Activated CD4-positive, alpha-beta T cell treated with anti-CD3 and anti-CD28 coated beads for 36 hours (primary cell): ENCODE measurements around the gene OR1J2. TPM values are rescaled to one million over a fixed set of nuclear protein-coding genes. Genes with fewer than 3 reads are reported as not detected.
"Not testable (repeated sequence)": the region's sequence is repeated elsewhere in the genome, so short reads cannot be mapped to it uniquely, and the experiment has no call there.

Experiments
- ATAC-seq: fragments of 200-7000 bp; cut with Tn5 transposase; one replicate; pipeline ENCODE4 v1.10.0; 2021; ENCODE audit warnings: mild to moderate bottlenecking, moderate library complexity
- CTCF ChIA-PET: fragments of 350-600 bp; sonication (Branson Sonifier 250); formaldehyde crosslinking; loops from one replicate; lab custom pipeline; 2021; ENCODE audit warnings: antibody characterized with exemption; lab: Charles Lee
- POLR2A ChIA-PET: fragments of 350-600 bp; sonication (Branson Sonifier 250); formaldehyde crosslinking; loops from one replicate; lab custom pipeline; 2021; ENCODE audit warnings: antibody characterized with exemption, inconsistent platforms; lab: Charles Lee
- DNase-seq: peaks from one replicate; pipeline ENCODE4 v3.0.0-alpha.2; 2020
- H3K27ac Mint-ChIP-seq: one replicate; pipeline ENCODE4 v1.8.0; 2021; ENCODE audit warnings: mixed read lengths
- H3K27me3 Mint-ChIP-seq: one replicate; pipeline ENCODE4 v1.8.0; 2021; ENCODE audit warnings: mixed read lengths
- H3K36me3 Mint-ChIP-seq: one replicate; pipeline ENCODE4 v1.8.0; 2021; ENCODE audit warnings: low read depth, mixed read lengths
- H3K4me1 Mint-ChIP-seq: one replicate; pipeline ENCODE4 v1.8.0; 2021; ENCODE audit warnings: mixed read lengths
- H3K4me3 Mint-ChIP-seq: one replicate; pipeline ENCODE4 v1.8.0; 2021; ENCODE audit warnings: mild to moderate bottlenecking, moderate library complexity, mixed read lengths
- H3K9me3 Mint-ChIP-seq: one replicate; pipeline ENCODE4 v1.8.0; 2021; ENCODE audit warnings: low read depth, mixed read lengths
- intact Hi-C, 2 experiments: fragments of 100-400 bp; cut with DNase I in 1 of 2; cut with micrococcal nuclease in 1 of 2; formaldehyde crosslinking; loops; one replicate each; pipeline versions ENCODE4 v1.14.2 to v1.15.1; 2022 to 2024; cut with DNase I, micrococcal nuclease
- total RNA-seq, 2 experiments: library from RNA; stranded (reverse); gene quantifications; one replicate each; pipeline ENCODE4 v1.2.3, GENCODE V29; 2021

Gene OR1J2
- total RNA-seq, 2 experiments from 2014 or later = not detected

- Mint-ChIP-seq H3K9me3 (peaks cover 5% of the 10 kb centered on the region), H3K36me3 (no peaks in the 10 kb centered on the region), H3K4me3 (no peak overlapping the region), H3K4me1 (no peaks in the 10 kb centered on the region), H3K27ac (no peak overlapping the region), H3K27me3 (peaks cover 47% of the 10 kb centered on the region)
- intact Hi-C loops = loop anchor here in 1 of 2 experiments (1.0 kb wide), 1 partner anchor 311 kb away; no protein-coding TSS in a partner anchor
- POLR2A ChIA-PET = no interaction called here
- CTCF ChIA-PET = interaction anchor here (0.6 to 2.6 kb wide), 21 partner anchors 10 to 1200 kb away, joined by 3 to 13 read pairs (median 4); no protein-coding TSS in a partner anchor
- DNase-seq = peak; percentile 34
- ATAC-seq = peak; percentile 61
Observed at GRCh38 chr9:122498883-122499288, 11.7 kb upstream of the OR1J2 start.

- Mint-ChIP-seq H3K4me3 (no peak overlapping the region), H3K27me3 (peaks cover 19% of the 10 kb centered on the region), H3K36me3 (no peaks in the 10 kb centered on the region), H3K4me1 (no peaks in the 10 kb centered on the region), H3K27ac (no peak overlapping the region), H3K9me3 (no peaks in the 10 kb centered on the region)
- no peak for ATAC-seq
- intact Hi-C loops = no loop called here
- CTCF ChIA-PET = no interaction called here
- no peak for DNase-seq
- POLR2A ChIA-PET = no interaction called here
Observed at GRCh38 chr9:122506964-122507363, 3.6 kb upstream of the OR1J2 start.

- DNase-seq (no peak), ATAC-seq (no peak)
- Mint-ChIP-seq H3K9me3 (no peaks in the 10 kb centered on the region), H3K27me3 (peaks cover 12% of the 10 kb centered on the region), H3K27ac (no peak overlapping the region), H3K4me3 (no peak overlapping the region), H3K36me3 (no peaks in the 10 kb centered on the region), H3K4me1 (no peaks in the 10 kb centered on the region)
- CTCF ChIA-PET = interaction anchor here (0.5 kb wide), 1 partner anchor 9 kb away, joined by 3 read pairs; no protein-coding TSS in a partner anchor
- intact Hi-C loops = no loop called here
- POLR2A ChIA-PET = no interaction called here
Observed at GRCh38 chr9:122518226-122518625, 7.6 kb downstream of the OR1J2 start.

GRCh38 chr9:122518841-122519240, 8.2 kb downstream of the OR1J2 start, which contains the start of gene OR1J4:
Gene OR1J4, plus strand, starts transcription at chr9:122519141. Its CDS starts 0 bp downstream, at chr9:122519141.
- CTCF ChIA-PET = no interaction called here
- no peak for ATAC-seq
- Mint-ChIP-seq H3K27me3 (peaks cover 14% of the 10 kb centered on the region), H3K9me3 (no peaks in the 10 kb centered on the region), H3K27ac (no peak within 1 kb of the TSS), H3K36me3 (no peaks in the 10 kb centered on the region), H3K4me3 (no peak within 1 kb of the TSS), H3K4me1 (no peaks in the 10 kb centered on the region)
- POLR2A ChIA-PET = no interaction called here
- no peak for DNase-seq
- intact Hi-C loops = no loop called here

- intact Hi-C loops = no loop called here
- POLR2A ChIA-PET = no interaction called here
- no peak overlapping the region for H3K4me3 Mint-ChIP-seq
- no peaks in the 10 kb centered on the region for H3K36me3 Mint-ChIP-seq
- H3K27me3 Mint-ChIP-seq = peaks cover 14% of the 10 kb centered on the region
- no peak overlapping the region for H3K27ac Mint-ChIP-seq
- DNase-seq (no peak), ATAC-seq (no peak)
- CTCF ChIA-PET = no interaction called here
- no peaks in the 10 kb centered on the region for H3K9me3 Mint-ChIP-seq
- no peaks in the 10 kb centered on the region for H3K4me1 Mint-ChIP-seq
Observed at GRCh38 chr9:122519376-122519775, 8.8 kb downstream of the OR1J2 start.

GRCh38 chr9:122526602-122527001, 16.0 kb downstream of the OR1J2 start:
- ATAC-seq (peak; percentile 86), DNase-seq (peak; percentile 41)
- no peak overlapping the region for H3K27ac Mint-ChIP-seq
- H3K4me3 Mint-ChIP-seq = no peak overlapping the region
- no peaks in the 10 kb centered on the region for H3K36me3 Mint-ChIP-seq
- ChIA-PET CTCF (no interaction called here), POLR2A (no interaction called here)
- no peaks in the 10 kb centered on the region for H3K9me3 Mint-ChIP-seq
- peaks cover 18% of the 10 kb centered on the region for H3K27me3 Mint-ChIP-seq
- intact Hi-C loops = no loop called here
- peaks cover 5% of the 10 kb centered on the region for H3K4me1 Mint-ChIP-seq

GRCh38 chr9:122527193-122527592, 16.6 kb downstream of the OR1J2 start, which contains the start of gene OR1N1:
Gene OR1N1, minus strand, starts transcription at chr9:122527293. Its CDS starts 0 bp downstream, at chr9:122527293.
- Mint-ChIP-seq H3K4me3 (no peak within 1 kb of the TSS), H3K27me3 (peaks cover 18% of the 10 kb centered on the region), H3K4me1 (peaks cover 5% of the 10 kb centered on the region), H3K27ac (no peak within 1 kb of the TSS), H3K9me3 (no peaks in the 10 kb centered on the region), H3K36me3 (no peaks in the 10 kb centered on the region)
- no peak for DNase-seq
- POLR2A ChIA-PET = no interaction called here
- ATAC-seq = no peak
- intact Hi-C loops = no loop called here
- CTCF ChIA-PET = no interaction called here

GRCh38 chr9:122531157-122531556, 20.6 kb downstream of the OR1J2 start:
- H3K4me3 Mint-ChIP-seq, H3K27ac Mint-ChIP-seq, intact Hi-C loops, CTCF ChIA-PET, ATAC-seq, DNase-seq, H3K4me1 Mint-ChIP-seq, H3K9me3 Mint-ChIP-seq, POLR2A ChIA-PET, H3K36me3 Mint-ChIP-seq: not testable (repeated sequence)
- peaks cover 17% of the 10 kb centered on the region for H3K27me3 Mint-ChIP-seq

- ATAC-seq = no peak
- peaks cover 8% of the 10 kb centered on the region for H3K27me3 Mint-ChIP-seq
Observed at GRCh38 chr9:122536134-122536533, 25.5 kb downstream of the OR1J2 start.

GRCh38 chr9:122537066-122537465, 26.5 kb downstream of the OR1J2 start:
- H3K36me3 Mint-ChIP-seq, H3K4me1 Mint-ChIP-seq, DNase-seq, intact Hi-C loops, H3K27ac Mint-ChIP-seq, POLR2A ChIA-PET, H3K27me3 Mint-ChIP-seq, H3K9me3 Mint-ChIP-seq, H3K4me3 Mint-ChIP-seq, ATAC-seq, CTCF ChIA-PET: not testable (repeated sequence)

More at GRCh38 chr9:122536134-122536533, 25.5 kb downstream of the OR1J2 start:
- ChIA-PET CTCF (no interaction called here), POLR2A (no interaction called here)
- no peak overlapping the region for H3K27ac Mint-ChIP-seq
- DNase-seq = no peak
- no peaks in the 10 kb centered on the region for H3K4me1 Mint-ChIP-seq
- H3K4me3 Mint-ChIP-seq = no peak overlapping the region
- H3K36me3 Mint-ChIP-seq = no peaks in the 10 kb centered on the region
- peaks cover 3% of the 10 kb centered on the region for H3K9me3 Mint-ChIP-seq
- intact Hi-C loops = no loop called here

GRCh38 chr9:122538757-122539156, 28.2 kb downstream of the OR1J2 start:
- Mint-ChIP-seq H3K36me3 (no peaks in the 10 kb centered on the region), H3K9me3 (peaks cover 3% of the 10 kb centered on the region), H3K27ac (no peak overlapping the region), H3K4me3 (no peak overlapping the region), H3K4me1 (no peaks in the 10 kb centered on the region), H3K27me3 (peaks cover 7% of the 10 kb centered on the region)
- intact Hi-C loops = no loop called here
- ATAC-seq (no peak), DNase-seq (no peak)
- POLR2A ChIA-PET = no interaction called here
- CTCF ChIA-PET = no interaction called here

GRCh38 chr9:122546196-122546595, 35.6 kb downstream of the OR1J2 start:
- POLR2A ChIA-PET = no interaction called here
- no peak overlapping the region for H3K4me3 Mint-ChIP-seq

More at GRCh38 chr9:122546196-122546595, 35.6 kb downstream of the OR1J2 start:
- Mint-ChIP-seq H3K4me1 (no peaks in the 10 kb centered on the region), H3K27me3 (peaks cover 12% of the 10 kb centered on the region), H3K27ac (no peak overlapping the region), H3K36me3 (no peaks in the 10 kb centered on the region), H3K9me3 (no peaks in the 10 kb centered on the region)
- CTCF ChIA-PET = interaction anchor here (1.5 kb wide), 1 partner anchor 17 kb away, joined by 4 read pairs; no protein-coding TSS in a partner anchor
- DNase-seq (no peak), ATAC-seq (no peak)
- intact Hi-C loops = no loop called here
